GM23338 (cell line): ENCODE results near the gene CIB4. TPM values are rescaled to one million over a fixed set of nuclear protein-coding genes. Genes with fewer than 3 reads are reported as not detected.

Experiments used
- ATAC-seq: fragments of 200-7000 bp; cut with Tn5 transposase; 3 replicates; pipeline ENCODE4 v1.9.1; 2020
- DNase-seq: peaks from one replicate; pipeline ENCODE4 v3.0.0-alpha.2; 2015; ENCODE audit warnings: low spot score
- H2AFZ ChIP-seq: fragments of 200-600 bp; sonication (generic); 2 replicates; pipeline ENCODE4 v1.8.0; 2016; ENCODE audit warnings: antibody characterized with exemption, mild to moderate bottlenecking, moderate library complexity
- H3F3A ChIP-seq: fragments of 200-600 bp; sonication (generic); replicated peaks from 2 replicates; pipeline ENCODE4 v1.8.0; 2017; ENCODE audit warnings: antibody characterized with exemption, mixed run types, low read depth
- H3K27ac ChIP-seq: fragments of 200-600 bp; sonication (generic); 2 replicates; pipeline ENCODE4 v1.6.1; 2016; ENCODE audit warnings: low read depth
- H3K27me3 ChIP-seq: fragments of 200-600 bp; sonication (generic); 2 replicates; pipeline ENCODE4 v1.8.0; 2016; ENCODE audit warnings: mild to moderate bottlenecking, mixed run types, moderate library complexity; ENCODE audit not compliant: insufficient read depth
- H3K36me3 ChIP-seq: fragments of 200-600 bp; sonication (generic); 2 replicates; pipeline ENCODE4 v1.8.0; 2016; ENCODE audit warnings: mild to moderate bottlenecking; ENCODE audit not compliant: insufficient read depth
- H3K4me1 ChIP-seq: fragments of 200-600 bp; sonication (generic); 2 replicates; pipeline ENCODE4 v1.8.0; 2016; ENCODE audit warnings: mild to moderate bottlenecking, moderate library complexity; ENCODE audit not compliant: insufficient read depth
- H3K4me2 ChIP-seq: fragments of 200-600 bp; sonication (generic); 2 replicates; pipeline ENCODE4 v1.7.1; 2017; ENCODE audit warnings: mixed run types
- H3K4me3 ChIP-seq: fragments of 200-600 bp; sonication (generic); 2 replicates; pipeline ENCODE4 v1.6.1; 2016; ENCODE audit warnings: mixed run types
- H3K79me2 ChIP-seq: fragments of 200-600 bp; sonication (generic); replicated peaks from 2 replicates; pipeline ENCODE4 v1.8.0; 2017; ENCODE audit warnings: mild to moderate bottlenecking; ENCODE audit not compliant: insufficient read depth
- H3K9me2 ChIP-seq: fragments of 200-600 bp; sonication (generic); 2 replicates; pipeline ENCODE4 v1.8.0; 2017; ENCODE audit not compliant: insufficient read depth
- H4K20me1 ChIP-seq: fragments of 200-600 bp; sonication (generic); replicated peaks from 2 replicates; pipeline ENCODE4 v1.8.0; 2017; ENCODE audit warnings: mild to moderate bottlenecking; ENCODE audit not compliant: insufficient read depth
- H3K27ac Mint-ChIP-seq: 2 replicates; pipeline ENCODE4 v1.8.0; 2020; ENCODE audit warnings: inconsistent platforms, mild to moderate bottlenecking, moderate library complexity, mixed read lengths
- H3K27me3 Mint-ChIP-seq: 3 replicates; pipeline ENCODE4 v1.8.0; 2022; ENCODE audit warnings: low read depth, mild to moderate bottlenecking, moderate library complexity, mixed read lengths, inconsistent platforms; ENCODE audit not compliant: insufficient read depth, poor library complexity
- H3K36me3 Mint-ChIP-seq: 3 replicates; pipeline ENCODE4 v1.8.0; 2021; ENCODE audit warnings: low read depth, mild to moderate bottlenecking, inconsistent platforms, moderate library complexity, mixed read lengths
- H3K4me1 Mint-ChIP-seq: 3 replicates; pipeline ENCODE4 v1.8.0; 2020; ENCODE audit warnings: mild to moderate bottlenecking, inconsistent platforms, mixed read lengths
- H3K4me3 Mint-ChIP-seq: 3 replicates; pipeline ENCODE4 v1.8.0; 2021; ENCODE audit warnings: moderate library complexity, mild to moderate bottlenecking, inconsistent platforms, mixed read lengths
- H3K9me3 Mint-ChIP-seq: 3 replicates; pipeline ENCODE4 v1.8.0; 2020; ENCODE audit warnings: moderate library complexity, mild to moderate bottlenecking, inconsistent platforms, mixed read lengths
- CREB1 ChIP-seq: fragments of 250-450 bp; sonication (Bioruptor Pico); IDR thresholded peaks from 2 replicates; pipeline ENCODE4 v1.5.0; 2020; ENCODE audit warnings: low read depth, mild to moderate bottlenecking, moderate library complexity
- EZH2 ChIP-seq: fragments of 200-600 bp; sonication (generic); IDR thresholded peaks from one replicate; pipeline ENCODE4 v1.8.0; 2017; ENCODE audit warnings: antibody characterized with exemption, mild to moderate bottlenecking, low read depth; ENCODE audit not compliant: unreplicated experiment
- EZH2phosphoT487 ChIP-seq: fragments of 200-600 bp; sonication (generic); IDR thresholded peaks from one replicate; pipeline ENCODE4 v1.8.1; 2018; ENCODE audit warnings: antibody characterized with exemption; ENCODE audit not compliant: unreplicated experiment
- JUNB ChIP-seq: IDR thresholded peaks from one replicate; pipeline ENCODE4 v1.6.1; 2016; ENCODE audit warnings: antibody characterized with exemption; ENCODE audit not compliant: unreplicated experiment
- NANOG ChIP-seq: IDR thresholded peaks from 2 replicates; pipeline ENCODE4 v1.6.1; 2016; ENCODE audit warnings: antibody characterized with exemption, borderline replicate concordance
- POLR2AphosphoS5 ChIP-seq: IDR thresholded peaks from 2 replicates; pipeline ENCODE4 v1.6.1; 2016; ENCODE audit warnings: antibody characterized with exemption, low read depth
- STAT1 ChIP-seq: IDR thresholded peaks from one replicate; pipeline ENCODE4 v1.6.1; 2016; ENCODE audit warnings: antibody characterized with exemption; ENCODE audit not compliant: unreplicated experiment
- ZNF114 ChIP-seq: fragments of 250-450 bp; sonication (Bioruptor Pico); IDR thresholded peaks from 2 replicates; pipeline ENCODE4 v1.5.0; 2020; ENCODE audit warnings: mild to moderate bottlenecking, moderate library complexity
- ZNF331 ChIP-seq: fragments of 250-450 bp; sonication (Bioruptor Pico); IDR thresholded peaks from 2 replicates; pipeline ENCODE4 v1.5.0; 2020; ENCODE audit warnings: low read depth, mild to moderate bottlenecking, moderate library complexity
- polyA plus RNA-seq: library from polyadenylated mRNA; unstranded; fragments of >200 nt; fragmentation: Nextera tagmentation; extraction: Ambion mirVana; gene quantifications from 2 replicates; pipeline ENCODE4 v1.2.1, GENCODE V29; 2016
- total RNA-seq: library from RNA; depleted of rRNA; stranded (reverse); fragments of >200 nt; shearing (Covaris generic); gene quantifications from 2 replicates; pipeline ENCODE4 v1.2.3, GENCODE V29; 2014
- TF ChIP-seq, protein P1 (sequence below): fragments of 250-450 bp; sonication (Bioruptor Pico); IDR thresholded peaks from 2 replicates; pipeline ENCODE4 v1.5.0; 2020; ENCODE audit warnings: mild to moderate bottlenecking, moderate library complexity
- TF ChIP-seq, protein P2 (sequence below): IDR thresholded peaks from 2 replicates; pipeline ENCODE4 v1.6.1; 2016; ENCODE audit warnings: antibody characterized with exemption
- TF ChIP-seq, protein P3 (sequence below): IDR thresholded peaks from one replicate; pipeline ENCODE4 v1.6.1; 2018; ENCODE audit warnings: antibody characterized with exemption; ENCODE audit not compliant: unreplicated experiment
- TF ChIP-seq, protein P4 (sequence below), 2 experiments: fragments of 200-600 bp in 1 of 2; sonication (generic) in 1 of 2; conservative IDR thresholded peaks; 2 replicates each; pipeline versions ENCODE4 v1.5.1 to v1.6.1; 2016 to 2017; ENCODE audit warnings: antibody characterized with exemption in 2 of 2, low read depth in 2 of 2, mild to moderate bottlenecking in 2 of 2, moderate library complexity in 1 of 2

Gene CIB4
- total and polyA plus RNA-seq, 2 experiments from 2014 or later: not detected

DNA sequence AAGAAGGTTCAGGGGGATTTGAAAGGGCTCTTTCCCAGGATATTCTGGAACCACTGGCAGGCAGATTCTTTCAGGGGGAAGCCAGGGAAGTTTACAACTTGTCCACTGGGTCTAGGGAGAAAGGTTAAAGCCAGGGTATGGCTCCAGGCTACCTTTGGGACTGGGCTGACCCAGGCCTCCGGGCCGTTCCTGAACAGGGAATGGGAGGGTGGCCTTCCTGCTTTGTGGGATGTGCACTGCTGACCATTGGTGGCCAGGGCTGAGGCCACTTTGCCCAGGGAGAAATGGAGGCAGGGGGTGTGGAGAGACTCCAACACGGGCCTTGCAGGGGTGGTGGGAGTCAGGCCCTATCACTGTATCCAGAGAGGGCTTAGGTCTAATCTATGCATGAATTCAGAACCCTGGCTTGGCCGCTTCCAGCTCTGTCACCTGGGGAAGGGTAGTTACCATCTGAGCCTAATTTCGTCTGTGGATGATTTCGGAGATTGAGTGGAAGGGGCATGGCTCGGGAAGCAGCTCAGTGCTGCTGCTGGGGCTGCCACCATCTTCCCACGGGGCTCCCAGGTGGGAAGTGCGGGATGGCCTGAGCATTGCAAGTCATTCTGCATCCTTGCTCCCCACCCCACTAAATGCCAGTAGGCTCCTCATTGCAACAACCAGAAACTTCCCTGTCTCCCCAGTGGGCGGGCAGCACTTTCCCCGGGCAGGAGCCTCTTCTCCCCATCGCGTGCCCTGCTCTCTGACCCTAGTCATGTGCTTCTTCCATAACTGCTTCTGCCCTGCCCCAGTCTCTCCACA, 106.1 kb downstream of the CIB4 start:
- H3K27me3 ChIP-seq: no peaks in the 10 kb centered on the region
- H3K4me3 ChIP-seq: no peak overlapping the region
- H2AFZ ChIP-seq: no peak overlapping the region
- H3F3A ChIP-seq: no peaks in the 10 kb centered on the region
- DNase-seq: no peak
- no peaks in the 10 kb centered on the region for H3K36me3 Mint-ChIP-seq
- H3K4me3 Mint-ChIP-seq: no peak overlapping the region
- H4K20me1 ChIP-seq: no peaks in the 10 kb centered on the region
- H3K27ac Mint-ChIP-seq: no peak overlapping the region
- no peak for TF ChIP-seq POLR2AphosphoS5
- TF ChIP-seq, protein P1, sequence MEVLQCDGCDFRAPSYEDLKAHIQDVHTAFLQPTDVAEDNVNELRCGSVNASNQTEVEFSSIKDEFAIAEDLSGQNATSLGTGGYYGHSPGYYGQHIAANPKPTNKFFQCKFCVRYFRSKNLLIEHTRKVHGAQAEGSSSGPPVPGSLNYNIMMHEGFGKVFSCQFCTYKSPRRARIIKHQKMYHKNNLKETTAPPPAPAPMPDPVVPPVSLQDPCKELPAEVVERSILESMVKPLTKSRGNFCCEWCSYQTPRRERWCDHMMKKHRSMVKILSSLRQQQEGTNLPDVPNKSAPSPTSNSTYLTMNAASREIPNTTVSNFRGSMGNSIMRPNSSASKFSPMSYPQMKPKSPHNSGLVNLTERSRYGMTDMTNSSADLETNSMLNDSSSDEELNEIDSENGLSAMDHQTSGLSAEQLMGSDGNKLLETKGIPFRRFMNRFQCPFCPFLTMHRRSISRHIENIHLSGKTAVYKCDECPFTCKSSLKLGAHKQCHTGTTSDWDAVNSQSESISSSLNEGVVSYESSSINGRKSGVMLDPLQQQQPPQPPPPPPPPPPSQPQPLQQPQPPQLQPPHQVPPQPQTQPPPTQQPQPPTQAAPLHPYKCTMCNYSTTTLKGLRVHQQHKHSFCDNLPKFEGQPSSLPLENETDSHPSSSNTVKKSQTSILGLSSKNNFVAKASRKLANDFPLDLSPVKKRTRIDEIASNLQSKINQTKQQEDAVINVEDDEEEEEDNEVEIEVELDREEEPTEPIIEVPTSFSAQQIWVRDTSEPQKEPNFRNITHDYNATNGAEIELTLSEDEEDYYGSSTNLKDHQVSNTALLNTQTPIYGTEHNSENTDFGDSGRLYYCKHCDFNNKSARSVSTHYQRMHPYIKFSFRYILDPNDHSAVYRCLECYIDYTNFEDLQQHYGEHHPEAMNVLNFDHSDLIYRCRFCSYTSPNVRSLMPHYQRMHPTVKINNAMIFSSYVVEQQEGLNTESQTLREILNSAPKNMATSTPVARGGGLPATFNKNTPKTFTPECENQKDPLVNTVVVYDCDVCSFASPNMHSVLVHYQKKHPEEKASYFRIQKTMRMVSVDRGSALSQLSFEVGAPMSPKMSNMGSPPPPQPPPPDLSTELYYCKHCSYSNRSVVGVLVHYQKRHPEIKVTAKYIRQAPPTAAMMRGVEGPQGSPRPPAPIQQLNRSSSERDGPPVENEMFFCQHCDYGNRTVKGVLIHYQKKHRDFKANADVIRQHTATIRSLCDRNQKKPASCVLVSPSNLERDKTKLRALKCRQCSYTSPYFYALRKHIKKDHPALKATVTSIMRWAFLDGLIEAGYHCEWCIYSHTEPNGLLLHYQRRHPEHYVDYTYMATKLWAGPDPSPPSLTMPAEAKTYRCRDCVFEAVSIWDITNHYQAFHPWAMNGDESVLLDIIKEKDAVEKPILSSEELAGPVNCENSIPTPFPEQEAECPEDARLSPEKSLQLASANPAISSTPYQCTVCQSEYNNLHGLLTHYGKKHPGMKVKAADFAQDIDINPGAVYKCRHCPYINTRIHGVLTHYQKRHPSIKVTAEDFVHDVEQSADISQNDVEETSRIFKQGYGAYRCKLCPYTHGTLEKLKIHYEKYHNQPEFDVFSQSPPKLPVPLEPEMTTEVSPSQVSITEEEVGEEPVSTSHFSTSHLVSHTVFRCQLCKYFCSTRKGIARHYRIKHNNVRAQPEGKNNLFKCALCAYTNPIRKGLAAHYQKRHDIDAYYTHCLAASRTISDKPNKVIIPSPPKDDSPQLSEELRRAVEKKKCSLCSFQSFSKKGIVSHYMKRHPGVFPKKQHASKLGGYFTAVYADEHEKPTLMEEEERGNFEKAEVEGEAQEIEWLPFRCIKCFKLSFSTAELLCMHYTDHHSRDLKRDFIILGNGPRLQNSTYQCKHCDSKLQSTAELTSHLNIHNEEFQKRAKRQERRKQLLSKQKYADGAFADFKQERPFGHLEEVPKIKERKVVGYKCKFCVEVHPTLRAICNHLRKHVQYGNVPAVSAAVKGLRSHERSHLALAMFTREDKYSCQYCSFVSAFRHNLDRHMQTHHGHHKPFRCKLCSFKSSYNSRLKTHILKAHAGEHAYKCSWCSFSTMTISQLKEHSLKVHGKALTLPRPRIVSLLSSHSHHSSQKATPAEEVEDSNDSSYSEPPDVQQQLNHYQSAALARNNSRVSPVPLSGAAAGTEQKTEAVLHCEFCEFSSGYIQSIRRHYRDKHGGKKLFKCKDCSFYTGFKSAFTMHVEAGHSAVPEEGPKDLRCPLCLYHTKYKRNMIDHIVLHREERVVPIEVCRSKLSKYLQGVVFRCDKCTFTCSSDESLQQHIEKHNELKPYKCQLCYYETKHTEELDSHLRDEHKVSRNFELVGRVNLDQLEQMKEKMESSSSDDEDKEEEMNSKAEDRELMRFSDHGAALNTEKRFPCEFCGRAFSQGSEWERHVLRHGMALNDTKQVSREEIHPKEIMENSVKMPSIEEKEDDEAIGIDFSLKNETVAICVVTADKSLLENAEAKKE (CRISPR knock-in tag): no peak
- no peak for TF ChIP-seq ZNF114 (CRISPR knock-in tag)
- no peak for TF ChIP-seq CREB1 (CRISPR knock-in tag)
- TF ChIP-seq JUNB: no peak
- TF ChIP-seq, protein P2, sequence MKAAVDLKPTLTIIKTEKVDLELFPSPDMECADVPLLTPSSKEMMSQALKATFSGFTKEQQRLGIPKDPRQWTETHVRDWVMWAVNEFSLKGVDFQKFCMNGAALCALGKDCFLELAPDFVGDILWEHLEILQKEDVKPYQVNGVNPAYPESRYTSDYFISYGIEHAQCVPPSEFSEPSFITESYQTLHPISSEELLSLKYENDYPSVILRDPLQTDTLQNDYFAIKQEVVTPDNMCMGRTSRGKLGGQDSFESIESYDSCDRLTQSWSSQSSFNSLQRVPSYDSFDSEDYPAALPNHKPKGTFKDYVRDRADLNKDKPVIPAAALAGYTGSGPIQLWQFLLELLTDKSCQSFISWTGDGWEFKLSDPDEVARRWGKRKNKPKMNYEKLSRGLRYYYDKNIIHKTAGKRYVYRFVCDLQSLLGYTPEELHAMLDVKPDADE: no peak
- no peak for TF ChIP-seq NANOG
- TF ChIP-seq, protein P3, sequence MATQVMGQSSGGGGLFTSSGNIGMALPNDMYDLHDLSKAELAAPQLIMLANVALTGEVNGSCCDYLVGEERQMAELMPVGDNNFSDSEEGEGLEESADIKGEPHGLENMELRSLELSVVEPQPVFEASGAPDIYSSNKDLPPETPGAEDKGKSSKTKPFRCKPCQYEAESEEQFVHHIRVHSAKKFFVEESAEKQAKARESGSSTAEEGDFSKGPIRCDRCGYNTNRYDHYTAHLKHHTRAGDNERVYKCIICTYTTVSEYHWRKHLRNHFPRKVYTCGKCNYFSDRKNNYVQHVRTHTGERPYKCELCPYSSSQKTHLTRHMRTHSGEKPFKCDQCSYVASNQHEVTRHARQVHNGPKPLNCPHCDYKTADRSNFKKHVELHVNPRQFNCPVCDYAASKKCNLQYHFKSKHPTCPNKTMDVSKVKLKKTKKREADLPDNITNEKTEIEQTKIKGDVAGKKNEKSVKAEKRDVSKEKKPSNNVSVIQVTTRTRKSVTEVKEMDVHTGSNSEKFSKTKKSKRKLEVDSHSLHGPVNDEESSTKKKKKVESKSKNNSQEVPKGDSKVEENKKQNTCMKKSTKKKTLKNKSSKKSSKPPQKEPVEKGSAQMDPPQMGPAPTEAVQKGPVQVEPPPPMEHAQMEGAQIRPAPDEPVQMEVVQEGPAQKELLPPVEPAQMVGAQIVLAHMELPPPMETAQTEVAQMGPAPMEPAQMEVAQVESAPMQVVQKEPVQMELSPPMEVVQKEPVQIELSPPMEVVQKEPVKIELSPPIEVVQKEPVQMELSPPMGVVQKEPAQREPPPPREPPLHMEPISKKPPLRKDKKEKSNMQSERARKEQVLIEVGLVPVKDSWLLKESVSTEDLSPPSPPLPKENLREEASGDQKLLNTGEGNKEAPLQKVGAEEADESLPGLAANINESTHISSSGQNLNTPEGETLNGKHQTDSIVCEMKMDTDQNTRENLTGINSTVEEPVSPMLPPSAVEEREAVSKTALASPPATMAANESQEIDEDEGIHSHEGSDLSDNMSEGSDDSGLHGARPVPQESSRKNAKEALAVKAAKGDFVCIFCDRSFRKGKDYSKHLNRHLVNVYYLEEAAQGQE: no peak
- TF ChIP-seq EZH2: no peak
- TF ChIP-seq, protein P4, sequence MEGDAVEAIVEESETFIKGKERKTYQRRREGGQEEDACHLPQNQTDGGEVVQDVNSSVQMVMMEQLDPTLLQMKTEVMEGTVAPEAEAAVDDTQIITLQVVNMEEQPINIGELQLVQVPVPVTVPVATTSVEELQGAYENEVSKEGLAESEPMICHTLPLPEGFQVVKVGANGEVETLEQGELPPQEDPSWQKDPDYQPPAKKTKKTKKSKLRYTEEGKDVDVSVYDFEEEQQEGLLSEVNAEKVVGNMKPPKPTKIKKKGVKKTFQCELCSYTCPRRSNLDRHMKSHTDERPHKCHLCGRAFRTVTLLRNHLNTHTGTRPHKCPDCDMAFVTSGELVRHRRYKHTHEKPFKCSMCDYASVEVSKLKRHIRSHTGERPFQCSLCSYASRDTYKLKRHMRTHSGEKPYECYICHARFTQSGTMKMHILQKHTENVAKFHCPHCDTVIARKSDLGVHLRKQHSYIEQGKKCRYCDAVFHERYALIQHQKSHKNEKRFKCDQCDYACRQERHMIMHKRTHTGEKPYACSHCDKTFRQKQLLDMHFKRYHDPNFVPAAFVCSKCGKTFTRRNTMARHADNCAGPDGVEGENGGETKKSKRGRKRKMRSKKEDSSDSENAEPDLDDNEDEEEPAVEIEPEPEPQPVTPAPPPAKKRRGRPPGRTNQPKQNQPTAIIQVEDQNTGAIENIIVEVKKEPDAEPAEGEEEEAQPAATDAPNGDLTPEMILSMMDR (conservative IDR thresholded peaks at IDR 0.05; ENCODE audit: low read depth in 2 of 2): no peak
- no peak for TF ChIP-seq STAT1
- TF ChIP-seq EZH2phosphoT487: no peak
- no peak for TF ChIP-seq ZNF331 (CRISPR knock-in tag)
- no peaks in the 10 kb centered on the region for H3K9me2 ChIP-seq
- peaks cover 7% of the 10 kb centered on the region for H3K27me3 Mint-ChIP-seq
- peaks cover 10% of the 10 kb centered on the region; the same call in 2 of the 3 replicates for H3K4me1 Mint-ChIP-seq
- no peaks in the 10 kb centered on the region for H3K9me3 Mint-ChIP-seq
- no peak for ATAC-seq
- H3K79me2 ChIP-seq: no peaks in the 10 kb centered on the region
- H3K36me3 ChIP-seq: no peaks in the 10 kb centered on the region
- H3K4me2 ChIP-seq: no peak overlapping the region
- H3K27ac ChIP-seq: no peak overlapping the region
- H3K4me1 ChIP-seq: no peaks in the 10 kb centered on the region
